SU-DHL-6 (cell line): ENCODE data around the gene COQ8B.
"Not testable (repeated sequence)": the region's sequence is repeated elsewhere in the genome, so short reads cannot be mapped to it uniquely, and the experiment has no call there.

Experiments used
- H2AFZ ChIP-seq: fragments of 200-600 bp; sonication (generic); 2 replicates; pipeline ENCODE4 v1.6.1; 2014; ENCODE audit warnings: low read depth, mild to moderate bottlenecking, moderate library complexity, mixed read lengths, antibody characterized with exemption, low read length; ENCODE audit not compliant: severe bottlenecking
- H3F3A ChIP-seq: fragments of 200-600 bp; shearing (Covaris generic); 2 replicates; pipeline ENCODE4 v1.6.0; 2016; ENCODE audit warnings: antibody characterized with exemption, mild to moderate bottlenecking; ENCODE audit not compliant: insufficient read depth
- H3K27ac ChIP-seq: fragments of 200-600 bp; sonication (generic); 2 replicates; pipeline ENCODE4 v1.5.1; 2016; ENCODE audit warnings: low read depth, mild to moderate bottlenecking, low read length, moderate library complexity, mixed read lengths
- H3K27me3 ChIP-seq: fragments of 200-600 bp; sonication (generic), shearing (Covaris generic); 2 replicates; pipeline ENCODE4 v1.6.0; 2014; ENCODE audit warnings: mild to moderate bottlenecking, low read length
- H3K36me3 ChIP-seq: fragments of 200-600 bp; sonication (generic); 2 replicates; pipeline ENCODE4 v1.6.1; 2014; ENCODE audit warnings: mild to moderate bottlenecking, low read length, mixed read lengths
- H3K4me2 ChIP-seq: fragments of 300-600, 200-600 bp; shearing (Covaris generic), sonication (generic); 2 replicates; pipeline ENCODE4 v1.6.0; 2014; ENCODE audit warnings: low read length, low read depth, mild to moderate bottlenecking; ENCODE audit not compliant: poor library complexity, severe bottlenecking
- H3K4me3 ChIP-seq: fragments of 200-600 bp; sonication (generic); 2 replicates; pipeline ENCODE4 v1.5.1; 2014; ENCODE audit warnings: antibody characterized with exemption, low read length, mild to moderate bottlenecking, mixed read lengths; ENCODE audit not compliant: insufficient read depth, poor library complexity, severe bottlenecking
- H3K79me2 ChIP-seq: fragments of 200-600 bp; sonication (generic); 2 replicates; pipeline ENCODE4 v1.6.1; 2014; ENCODE audit warnings: mild to moderate bottlenecking, low read length, moderate library complexity; ENCODE audit not compliant: insufficient read depth
- H3K9ac ChIP-seq: fragments of 200-600 bp; sonication (generic); 2 replicates; pipeline ENCODE4 v1.7.0; 2014; ENCODE audit warnings: mild to moderate bottlenecking, low read length
- H3K9me2 ChIP-seq: fragments of 200-600 bp; sonication (generic); replicated peaks from 2 replicates; pipeline ENCODE4 v1.6.1; 2014; ENCODE audit warnings: low read length; ENCODE audit not compliant: insufficient read depth
- H3K9me3 ChIP-seq: fragments of 200-600 bp; sonication (generic); 2 replicates; pipeline ENCODE4 v1.6.1; 2014; ENCODE audit warnings: low read length, mixed read lengths; ENCODE audit not compliant: insufficient read depth
- H4K20me1 ChIP-seq: fragments of 200-600 bp; sonication (generic); 2 replicates; pipeline ENCODE4 v1.6.1; 2014; ENCODE audit warnings: low read depth, mild to moderate bottlenecking, antibody characterized with exemption, low read length, moderate library complexity, mixed read lengths
- CTCF ChIP-seq: fragments of 200-600 bp; sonication (generic); IDR thresholded peaks from one replicate; pipeline ENCODE4 v1.5.1; 2017; ENCODE audit warnings: antibody characterized with exemption, mild to moderate bottlenecking, low read length, moderate library complexity; ENCODE audit not compliant: insufficient read depth, poor library complexity, severe bottlenecking
- EZH2phosphoT487 ChIP-seq: fragments of 200-600 bp; sonication (generic), shearing (Covaris generic); conservative IDR thresholded peaks from 2 replicates; pipeline ENCODE4 v1.6.1; 2018; ENCODE audit warnings: mild to moderate bottlenecking, antibody characterized with exemption, low read length, moderate library complexity, mixed read lengths

The COQ8B gene

GRCh38 chr19:40716482-40717324 is at the start of gene COQ8B, which contains the start of gene ITPKC:
TSS of gene COQ8B (minus strand) at chr19:40716886. CDS start at chr19:40714632, 2,254 bp downstream.
TSS of gene ITPKC (plus strand) at chr19:40717112. CDS start at chr19:40717136, 24 bp downstream.
- peaks cover 21% of the 10 kb centered on the region for H3K79me2 ChIP-seq
- H3K9ac ChIP-seq: peak within 1 kb of the TSS; percentile 67
- H3K9me3 ChIP-seq: no peaks in the 10 kb centered on the region
- peak within 1 kb of the TSS; percentile 5 for H2AFZ ChIP-seq
- H3K9me2 ChIP-seq: no peaks in the 10 kb centered on the region
- no peaks in the 10 kb centered on the region for H3K27me3 ChIP-seq
- H4K20me1 ChIP-seq: no peaks in the 10 kb centered on the region
- H3K4me2 ChIP-seq: peak within 1 kb of the TSS; percentile 86
- H3K4me3 ChIP-seq: peak within 1 kb of the TSS; percentile 69
- no peaks in the 10 kb centered on the region for H3K36me3 ChIP-seq
- TF ChIP-seq EZH2phosphoT487 (no peak), CTCF (no peak)
- peaks cover 19% of the 10 kb centered on the region for H3F3A ChIP-seq
- peak within 1 kb of the TSS; percentile 77 for H3K27ac ChIP-seq

- H3K4me2 ChIP-seq, H4K20me1 ChIP-seq, H3K27me3 ChIP-seq, H2AFZ ChIP-seq, H3K9ac ChIP-seq, H3K4me3 ChIP-seq, H3K27ac ChIP-seq, H3K9me3 ChIP-seq, H3K9me2 ChIP-seq, H3K79me2 ChIP-seq: not testable (repeated sequence)
- Histone ChIP-seq H3K36me3 (peaks cover 31% of the 10 kb centered on the region), H3F3A (peaks cover 13% of the 10 kb centered on the region; the same call in 1 of the 2 replicates)
These were observed 49.7 kb upstream of the COQ8B start for GRCh38 chr19:40766385-40766784.

- Histone ChIP-seq H3K9ac (no peak overlapping the region), H3K27me3 (no peaks in the 10 kb centered on the region), H3F3A (peaks cover 13% of the 10 kb centered on the region; the same call in 1 of the 2 replicates), H2AFZ (no peak overlapping the region), H3K79me2 (peaks cover 24% of the 10 kb centered on the region), H3K27ac (no peak overlapping the region), H3K9me3 (no peaks in the 10 kb centered on the region), H3K9me2 (no peaks in the 10 kb centered on the region), H3K4me3 (no peak overlapping the region), H4K20me1 (peaks cover 11% of the 10 kb centered on the region; the same call in 1 of the 2 replicates), H3K4me2 (no peak overlapping the region), H3K36me3 (peaks cover 48% of the 10 kb centered on the region)
- TF ChIP-seq CTCF: no peak
- TF ChIP-seq EZH2phosphoT487: no peak
These were observed 47.3 kb upstream of the COQ8B start for GRCh38 chr19:40763963-40764362.

GRCh38 chr19:40763526-40763925 is 46.8 kb upstream of the COQ8B start:
- Histone ChIP-seq H3K36me3 (peaks cover 49% of the 10 kb centered on the region), H2AFZ (no peak overlapping the region), H3K4me3 (no peak overlapping the region), H3K27ac (no peak overlapping the region), H3K27me3 (no peaks in the 10 kb centered on the region), H4K20me1 (peaks cover 11% of the 10 kb centered on the region; the same call in 1 of the 2 replicates), H3K9me3 (no peaks in the 10 kb centered on the region), H3F3A (peaks cover 13% of the 10 kb centered on the region; the same call in 1 of the 2 replicates), H3K4me2 (no peak overlapping the region), H3K79me2 (peaks cover 25% of the 10 kb centered on the region), H3K9me2 (no peaks in the 10 kb centered on the region), H3K9ac (no peak overlapping the region)
- no peak for TF ChIP-seq CTCF
- no peak for TF ChIP-seq EZH2phosphoT487
